GM12865 (cell line): ENCODE results near the gene SYPL1.

Source experiments
- DNase-seq: peaks from one replicate; pipeline ENCODE4 v3.0.0; 2010; ENCODE audit warnings: low read depth
- H3K4me3 ChIP-seq: 2 replicates; pipeline ENCODE4 v1.5.1; 2011; ENCODE audit warnings: mild to moderate bottlenecking, low read depth, low read length, control low read depth
- TF ChIP-seq, protein P1 (sequence below): IDR thresholded peaks from 2 replicates; pipeline ENCODE4 v1.5.1; 2011; ENCODE audit warnings: low read length, control low read depth, low read depth, inconsistent platforms; ENCODE audit not compliant: insufficient read depth; ENCODE audit errors: missing control alignments

Gene SYPL1

GRCh38 chr7:106052681-106053080, 59.4 kb downstream of the SYPL1 start:
- H3K4me3 ChIP-seq: no peak overlapping the region
- no peak for DNase-seq
- TF ChIP-seq, protein P1, sequence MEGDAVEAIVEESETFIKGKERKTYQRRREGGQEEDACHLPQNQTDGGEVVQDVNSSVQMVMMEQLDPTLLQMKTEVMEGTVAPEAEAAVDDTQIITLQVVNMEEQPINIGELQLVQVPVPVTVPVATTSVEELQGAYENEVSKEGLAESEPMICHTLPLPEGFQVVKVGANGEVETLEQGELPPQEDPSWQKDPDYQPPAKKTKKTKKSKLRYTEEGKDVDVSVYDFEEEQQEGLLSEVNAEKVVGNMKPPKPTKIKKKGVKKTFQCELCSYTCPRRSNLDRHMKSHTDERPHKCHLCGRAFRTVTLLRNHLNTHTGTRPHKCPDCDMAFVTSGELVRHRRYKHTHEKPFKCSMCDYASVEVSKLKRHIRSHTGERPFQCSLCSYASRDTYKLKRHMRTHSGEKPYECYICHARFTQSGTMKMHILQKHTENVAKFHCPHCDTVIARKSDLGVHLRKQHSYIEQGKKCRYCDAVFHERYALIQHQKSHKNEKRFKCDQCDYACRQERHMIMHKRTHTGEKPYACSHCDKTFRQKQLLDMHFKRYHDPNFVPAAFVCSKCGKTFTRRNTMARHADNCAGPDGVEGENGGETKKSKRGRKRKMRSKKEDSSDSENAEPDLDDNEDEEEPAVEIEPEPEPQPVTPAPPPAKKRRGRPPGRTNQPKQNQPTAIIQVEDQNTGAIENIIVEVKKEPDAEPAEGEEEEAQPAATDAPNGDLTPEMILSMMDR: no peak

GRCh38 chr7:106050746-106051117, 61.4 kb downstream of the SYPL1 start:
- no peak overlapping the region for H3K4me3 ChIP-seq
- TF ChIP-seq, protein P1: no peak
- DNase-seq: no peak

DNA sequence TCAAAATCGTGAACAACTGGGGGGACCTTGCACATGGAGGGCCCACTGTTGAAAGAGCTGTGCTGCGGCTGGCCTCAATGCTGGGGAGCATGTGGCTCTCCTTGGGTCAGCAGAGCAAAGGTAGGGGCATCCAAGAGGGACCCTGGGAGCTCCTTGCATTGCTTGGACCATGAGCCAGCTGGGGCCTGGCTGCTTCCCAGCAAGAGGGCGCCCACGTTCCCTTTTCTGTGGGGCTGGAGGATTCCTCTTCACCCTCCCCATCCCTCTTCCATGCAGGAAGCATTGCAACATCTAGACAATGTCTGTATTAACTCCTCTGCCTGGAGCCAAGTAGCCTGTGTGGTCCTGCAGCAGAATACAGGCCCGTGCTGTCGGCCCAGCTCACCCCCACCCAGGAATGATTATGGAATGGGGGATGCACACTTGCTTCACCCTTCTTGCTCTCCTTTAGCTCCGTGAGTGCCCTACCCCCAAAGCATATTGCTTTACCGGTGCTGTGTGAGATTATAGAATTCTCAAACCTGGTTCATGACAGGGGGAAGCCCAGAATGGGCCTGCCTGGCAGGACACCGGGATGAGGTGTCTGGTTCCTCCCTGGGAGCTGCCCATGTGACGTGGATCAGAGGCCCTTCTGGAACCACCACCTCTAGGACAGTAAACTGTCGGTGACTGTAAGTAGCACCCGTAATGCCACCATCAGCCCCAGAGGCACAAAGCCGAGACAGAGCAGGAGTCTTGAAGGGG, 61.9 kb downstream of the SYPL1 start:
- no peak overlapping the region for H3K4me3 ChIP-seq
- no peak for DNase-seq
- TF ChIP-seq, protein P1: no peak

DNA sequence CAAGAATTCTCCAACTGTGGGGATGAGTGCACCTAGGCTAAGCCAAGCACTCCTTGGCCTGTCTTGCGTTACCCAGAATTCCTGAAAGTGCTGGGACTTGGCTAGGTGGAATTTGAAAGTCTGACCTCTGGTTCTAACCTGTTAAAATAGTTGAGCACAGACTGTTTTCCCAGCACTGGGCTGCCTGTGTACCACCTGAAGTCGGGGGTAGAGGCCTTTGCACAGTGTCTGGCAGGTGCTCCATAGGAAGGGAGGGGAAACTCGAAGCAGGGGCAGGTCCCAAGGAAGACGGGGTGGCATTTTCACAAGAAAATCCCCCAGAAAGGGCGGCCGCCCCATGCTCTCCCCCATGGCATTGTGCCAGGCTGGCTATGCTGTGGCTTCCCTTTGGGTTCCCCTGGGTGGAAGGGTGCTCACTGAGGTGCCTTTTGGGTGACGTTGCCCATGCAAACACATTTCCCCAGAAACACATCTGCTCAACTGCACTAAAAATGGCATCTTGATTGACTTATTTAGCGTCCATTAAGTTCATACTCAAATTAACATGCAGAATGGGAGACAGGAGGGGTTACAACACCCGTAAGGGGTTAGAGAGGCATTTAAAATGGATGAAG, 62.9 kb downstream of the SYPL1 start:
- TF ChIP-seq, protein P1: no peak
- DNase-seq: no peak
- H3K4me3 ChIP-seq: no peak overlapping the region

DNA sequence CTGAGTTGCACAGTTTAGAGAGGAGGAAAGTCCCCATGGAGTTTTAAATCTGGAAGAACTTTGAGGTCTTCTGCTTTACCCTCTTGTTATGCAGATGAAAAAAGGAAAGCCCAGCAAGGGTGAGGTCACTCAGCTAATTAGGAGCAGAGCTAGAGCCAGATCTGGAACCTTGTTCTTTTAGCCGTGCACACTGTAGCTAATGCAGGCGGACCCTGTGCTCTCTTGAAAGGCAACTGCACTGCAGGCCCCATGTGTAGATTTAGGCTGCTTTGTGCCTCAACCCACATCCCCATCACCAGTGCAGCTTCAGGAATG, 63.4 kb downstream of the SYPL1 start:
- DNase-seq: no peak
- H3K4me3 ChIP-seq: no peak overlapping the region
- TF ChIP-seq, protein P1: no peak

GRCh38 chr7:106047818-106048705, 64.0 kb downstream of the SYPL1 start:
- no peak for DNase-seq
- no peak overlapping the region for H3K4me3 ChIP-seq
- TF ChIP-seq, protein P1: no peak
